HL-60 (cell line): ENCODE measurements around the gene TMPRSS13.

Experiments
- CTCF ChIP-seq: IDR thresholded peaks from one replicate; pipeline ENCODE4 v1.5.1; 2011; ENCODE audit warnings: low read length, control low read depth, inconsistent platforms; ENCODE audit not compliant: insufficient read depth
- POLR2AphosphoS5 ChIP-seq: IDR thresholded peaks from 2 replicates; pipeline ENCODE4 v1.6.1; 2012; ENCODE audit warnings: low read depth
- REST ChIP-seq: IDR thresholded peaks from 2 replicates; pipeline ENCODE4 v1.6.1; 2012; ENCODE audit warnings: low read depth; ENCODE audit not compliant: insufficient replicate concordance
- SPI1 ChIP-seq: IDR thresholded peaks from 2 replicates; pipeline ENCODE4 v1.6.1; 2012; ENCODE audit warnings: low read depth, mild to moderate bottlenecking, borderline replicate concordance

- TF ChIP-seq POLR2AphosphoS5 (no peak), REST (no peak), SPI1 (no peak), CTCF (no peak)
Observed at GRCh38 chr11:117969160-117969991, 40.2 kb upstream of the TMPRSS13 start.
